Skeletal muscle cell (primary cell): ENCODE data around the gene GRK5.

ENCODE experiments used
- DNase-seq: peaks from one replicate; pipeline ENCODE4 v3.0.0-alpha.2; 2010; ENCODE audit warnings: low read depth
- H3K4me3 ChIP-seq: 2 replicates; pipeline ENCODE4 v1.5.1; 2011; ENCODE audit warnings: low read depth, mild to moderate bottlenecking, control low read depth, low read length, moderate library complexity

Gene GRK5

GRCh38 chr10:119327096-119327745 is 119.8 kb downstream of the GRK5 start:
- DNase-seq: no peak
- H3K4me3 ChIP-seq: no peak overlapping the region

- DNase-seq: no peak
- H3K4me3 ChIP-seq: no peak overlapping the region
These were observed 120.9 kb downstream of the GRK5 start for GRCh38 chr10:119328223-119328622.

GRCh38 chr10:119330342-119330741 is 123.0 kb downstream of the GRK5 start:
- H3K4me3 ChIP-seq: no peak overlapping the region

GRCh38 chr10:119331061-119331460 is 123.7 kb downstream of the GRK5 start:
- no peak for DNase-seq
- H3K4me3 ChIP-seq: no peak overlapping the region

More at GRCh38 chr10:119330342-119330741, 123.0 kb downstream of the GRK5 start:
- DNase-seq: no peak

GRCh38 chr10:119333146-119333792 is 125.9 kb downstream of the GRK5 start:
- H3K4me3 ChIP-seq: no peak overlapping the region
- no peak for DNase-seq

GRCh38 chr10:119335671-119336353 is 128.4 kb downstream of the GRK5 start:
- DNase-seq: no peak

GRCh38 chr10:119336599-119336998 is 129.2 kb downstream of the GRK5 start:
- H3K4me3 ChIP-seq: no peak overlapping the region
- no peak for DNase-seq

More at GRCh38 chr10:119335671-119336353, 128.4 kb downstream of the GRK5 start:
- no peak overlapping the region for H3K4me3 ChIP-seq

- DNase-seq: no peak
- no peak overlapping the region for H3K4me3 ChIP-seq
These were observed 129.9 kb downstream of the GRK5 start for GRCh38 chr10:119337223-119337622.

- H3K4me3 ChIP-seq: no peak overlapping the region
- no peak for DNase-seq
These were observed 130.5 kb downstream of the GRK5 start for GRCh38 chr10:119337796-119338432.

GRCh38 chr10:119339109-119339508 is 131.7 kb downstream of the GRK5 start:
- no peak overlapping the region for H3K4me3 ChIP-seq
- DNase-seq: no peak

- DNase-seq: no peak
- no peak overlapping the region for H3K4me3 ChIP-seq
These were observed 133.6 kb downstream of the GRK5 start for GRCh38 chr10:119340893-119341458.

GRCh38 chr10:119341459-119342301 is 134.3 kb downstream of the GRK5 start:
- no peak for DNase-seq
- H3K4me3 ChIP-seq: no peak overlapping the region

- DNase-seq: no peak
These were observed 135.0 kb downstream of the GRK5 start for GRCh38 chr10:119342335-119342734.

GRCh38 chr10:119343011-119343601 is 135.7 kb downstream of the GRK5 start:
- DNase-seq: no peak
- no peak overlapping the region for H3K4me3 ChIP-seq

More at GRCh38 chr10:119342335-119342734, 135.0 kb downstream of the GRK5 start:
- H3K4me3 ChIP-seq: no peak overlapping the region

- no peak overlapping the region for H3K4me3 ChIP-seq
- DNase-seq: no peak
These were observed 137.0 kb downstream of the GRK5 start for GRCh38 chr10:119344381-119344780.

- H3K4me3 ChIP-seq: no peak overlapping the region
- no peak for DNase-seq
These were observed 138.9 kb downstream of the GRK5 start for GRCh38 chr10:119346095-119346832.

GRCh38 chr10:119347181-119347974 is 140.0 kb downstream of the GRK5 start:
- no peak for DNase-seq
- no peak overlapping the region for H3K4me3 ChIP-seq
